GM21737 (cell line): Measurements from ENCODE around the gene ABCC11.
"Not testable (repeated sequence)": the region's sequence is repeated elsewhere in the genome, so short reads cannot be mapped to it uniquely, and the experiment has no call there.

Experiments used
- ATAC-seq: cut with Tn5 transposase; IDR thresholded peaks from one replicate; pipeline ENCODE4 v1.9.1; 2021; ENCODE audit warnings: mild to moderate bottlenecking, moderate library complexity; ENCODE audit not compliant: unreplicated experiment

The ABCC11 gene

DNA sequence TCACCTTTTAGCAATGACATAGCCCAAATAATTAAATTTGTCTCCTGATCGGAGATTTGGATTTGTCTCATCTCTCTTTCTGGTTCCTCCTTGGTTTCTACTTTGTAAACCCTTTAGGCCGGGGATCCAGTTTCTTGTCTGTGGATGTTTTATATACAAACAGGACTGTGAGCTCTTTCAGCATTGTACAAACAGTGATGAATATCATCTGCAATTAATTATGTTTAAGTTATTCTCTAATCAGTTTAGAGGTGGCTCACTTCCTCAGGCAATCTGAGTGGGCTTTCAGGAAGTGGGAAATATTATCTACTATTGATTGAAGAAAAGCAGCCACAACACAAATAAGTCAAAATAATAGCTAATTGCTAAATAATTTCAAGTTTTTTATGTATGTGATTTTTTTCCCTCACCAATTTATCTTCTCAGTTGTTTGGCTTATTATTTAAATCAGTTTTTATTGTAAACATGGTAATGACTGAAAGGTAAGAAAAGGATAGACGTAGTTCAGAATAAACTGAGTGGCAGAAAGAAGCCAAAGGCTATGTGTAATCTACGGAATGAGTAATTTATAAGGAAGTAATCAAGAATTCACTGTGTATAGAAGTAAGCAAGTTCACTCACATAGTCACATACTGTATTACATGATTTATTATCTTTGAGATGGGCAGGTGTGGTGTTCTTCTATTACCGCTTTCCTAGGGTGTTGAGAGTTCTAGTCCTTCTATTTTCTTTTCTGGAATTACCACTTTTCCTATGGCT, 3.4 kb upstream of the ABCC11 start:
- no peak for ATAC-seq

DNA sequence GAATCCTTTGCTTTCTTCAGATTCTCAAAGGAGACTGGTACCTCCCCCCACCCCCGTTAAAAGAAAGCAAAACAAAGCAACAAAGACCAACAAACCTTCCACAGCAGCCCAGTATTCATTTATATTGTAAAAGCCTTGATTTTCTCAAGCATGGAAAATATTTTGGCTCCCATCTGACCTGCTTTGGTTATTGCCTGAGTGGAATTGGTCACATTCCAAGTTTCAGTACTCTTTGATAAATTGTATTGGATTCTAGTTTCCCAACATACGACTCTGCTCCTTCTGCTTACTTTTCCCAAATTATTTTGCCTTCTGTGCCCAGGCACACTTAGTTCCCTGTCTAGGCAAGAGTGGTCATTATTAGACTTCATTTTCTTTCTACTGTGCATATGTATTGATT, 1.3 kb downstream of the ABCC11 start:
- no peak for ATAC-seq

DNA sequence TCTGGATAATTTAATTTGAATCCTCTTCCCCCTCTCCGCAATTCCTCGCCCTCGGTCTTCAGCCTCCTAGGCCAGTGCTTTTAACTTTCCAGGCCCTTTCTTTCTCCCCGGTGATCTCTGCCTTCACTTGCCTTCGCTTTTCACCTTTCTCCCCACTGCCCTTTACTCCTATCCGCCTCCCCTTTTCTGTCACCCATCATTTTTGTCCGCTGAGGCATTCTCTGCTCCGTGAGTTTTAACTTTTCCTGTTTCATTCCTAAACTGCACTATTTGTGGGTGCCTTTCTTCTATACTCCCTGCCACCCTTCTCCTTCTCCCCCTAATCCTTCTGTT, 2.5 kb downstream of the ABCC11 start:
- ATAC-seq, result no peak

GRCh38 chr16:48244080-48244862, 3.1 kb downstream of the ABCC11 start, which contains the start of gene LONP2:
LONP2 (plus strand) TSS chr16:48244300; CDS start chr16:48244389, 89 bp downstream.
- peak; percentile 97 for ATAC-seq

GRCh38 chr16:48240147-48240546, 7.2 kb downstream of the ABCC11 start:
- ATAC-seq, result not testable (repeated sequence)

DNA sequence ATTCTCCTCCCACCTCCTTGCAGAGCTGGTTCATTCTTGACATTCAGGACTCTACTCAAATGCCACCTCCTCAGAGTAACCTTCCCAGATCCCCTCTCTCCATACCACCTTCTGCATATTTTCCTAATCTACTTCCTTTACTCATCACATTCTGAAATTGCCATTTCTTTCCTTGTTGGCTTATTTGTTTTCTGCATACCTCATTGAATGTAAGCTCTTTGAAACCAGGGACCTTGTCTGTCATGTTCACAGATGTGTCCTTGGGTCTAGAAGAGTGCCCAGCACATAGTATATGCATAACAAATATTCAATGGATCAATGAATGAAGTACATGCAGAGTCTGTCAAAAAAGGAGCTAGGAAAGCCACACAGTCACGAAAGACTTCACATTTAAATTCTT, 11.1 kb downstream of the ABCC11 start:
- ATAC-seq, result no peak

- ATAC-seq, result no peak
Measured at GRCh38 chr16:48235556-48236136, 11.7 kb downstream of the ABCC11 start.

GRCh38 chr16:48235058-48235555, 12.2 kb downstream of the ABCC11 start:
- no peak for ATAC-seq

DNA sequence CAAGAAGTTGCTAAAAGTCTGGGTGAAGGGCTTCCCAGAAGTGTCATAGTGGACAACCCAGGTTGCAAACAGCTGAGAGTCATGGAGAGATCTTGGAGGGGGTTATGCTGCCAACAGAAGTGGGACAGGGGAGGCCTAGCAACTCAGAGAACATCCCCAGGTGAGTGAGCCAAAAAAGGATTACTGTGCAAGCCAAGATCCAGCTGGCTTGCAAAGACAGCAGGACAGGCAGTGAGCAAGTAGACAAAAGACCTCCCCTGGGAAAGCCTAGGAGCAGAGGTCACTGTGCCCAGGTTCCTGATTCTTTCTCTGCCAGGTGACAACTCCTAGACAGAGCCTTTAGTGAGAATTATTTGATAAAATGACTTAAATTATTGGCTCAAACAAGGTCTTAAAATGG, 12.7 kb downstream of the ABCC11 start:
- no peak for ATAC-seq

- no peak for ATAC-seq
Measured at GRCh38 chr16:48232493-48233040, 14.8 kb downstream of the ABCC11 start.

GRCh38 chr16:48231727-48232492, 15.4 kb downstream of the ABCC11 start:
- no peak for ATAC-seq

GRCh38 chr16:48225456-48225855, 21.9 kb downstream of the ABCC11 start:
- ATAC-seq, result no peak

DNA sequence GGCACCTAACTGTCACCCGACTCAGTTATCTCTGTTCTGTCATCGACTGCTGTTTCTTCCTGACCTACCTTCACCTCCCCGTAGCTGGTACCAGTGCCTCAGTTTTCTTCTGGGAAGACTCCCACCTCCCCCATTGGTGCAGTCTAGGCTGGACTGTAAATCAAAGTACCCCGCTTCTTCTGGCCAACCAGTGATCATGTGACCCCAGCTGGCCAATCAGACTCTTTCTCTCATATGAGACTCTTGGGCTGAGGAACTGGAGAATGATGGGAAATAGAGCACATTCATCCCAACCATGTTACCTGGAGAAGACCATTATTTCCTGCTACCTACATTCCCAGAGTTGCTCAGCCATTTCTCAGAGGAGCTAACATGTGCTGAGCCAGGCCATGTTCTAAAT, 23.8 kb downstream of the ABCC11 start:
- no peak for ATAC-seq

GRCh38 chr16:48220891-48221290, 26.4 kb downstream of the ABCC11 start:
- ATAC-seq, result no peak

- no peak for ATAC-seq
Measured at GRCh38 chr16:48218473-48218872, 28.9 kb downstream of the ABCC11 start.

DNA sequence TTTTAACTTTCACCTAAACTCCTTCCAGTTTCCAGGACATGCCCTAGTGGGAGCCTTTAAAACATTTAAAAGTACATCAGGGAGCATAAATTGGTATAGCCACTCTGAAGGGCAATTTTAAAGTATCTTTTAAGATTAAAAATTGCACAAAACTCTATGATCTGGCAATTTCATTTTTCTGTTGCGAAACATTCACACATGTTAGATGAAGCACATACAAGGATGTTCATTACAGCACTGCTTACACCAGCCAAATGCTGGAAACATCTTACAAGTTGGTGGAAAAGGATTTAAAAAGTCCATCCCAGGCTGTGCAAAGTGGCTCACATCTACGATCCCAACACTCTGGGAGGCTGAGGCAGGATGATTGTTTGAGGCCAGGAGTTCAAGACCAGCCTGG, 29.6 kb downstream of the ABCC11 start:
- ATAC-seq, result no peak

- ATAC-seq, result no peak
Measured at GRCh38 chr16:48215738-48216137, 31.6 kb downstream of the ABCC11 start.

GRCh38 chr16:48212033-48212432, 35.3 kb downstream of the ABCC11 start:
- no peak for ATAC-seq

DNA sequence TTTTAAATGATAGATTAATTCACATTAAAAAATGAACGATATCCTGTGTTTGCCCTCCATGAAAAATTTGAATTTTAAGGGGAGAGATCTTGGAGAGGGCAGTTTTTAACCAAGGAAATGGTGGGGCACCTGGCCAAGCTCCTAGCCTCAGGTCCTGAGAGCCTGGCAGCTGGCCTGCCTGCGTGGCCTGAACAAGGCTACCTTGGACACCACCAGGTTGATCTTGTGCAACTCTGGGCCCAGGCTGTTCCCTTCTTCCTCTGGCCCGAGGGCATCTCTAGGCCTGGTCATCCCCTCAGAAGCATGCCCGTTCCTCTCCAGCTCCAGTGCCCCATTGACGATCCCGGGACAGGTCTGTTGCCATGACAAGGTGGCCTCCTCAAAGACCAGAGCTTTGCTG, 36.6 kb downstream of the ABCC11 start:
- no peak for ATAC-seq

- no peak for ATAC-seq
Measured at GRCh38 chr16:48206594-48207242, 40.6 kb downstream of the ABCC11 start.
